DND-41 (cell line): ENCODE data around the gene GLS.

Source experiments
- CTCF ChIP-seq: IDR thresholded peaks from 2 replicates; pipeline ENCODE4 v1.5.1; 2012; ENCODE audit warnings: borderline replicate concordance, low read length, moderate library complexity, mild to moderate bottlenecking; ENCODE audit not compliant: poor library complexity, severe bottlenecking; ENCODE audit errors: extremely low read depth
- EZH2 ChIP-seq: IDR thresholded peaks from 3 replicates; pipeline ENCODE4 v1.6.1; 2012; ENCODE audit warnings: borderline replicate concordance, low read depth, mild to moderate bottlenecking, moderate library complexity, low read length, inconsistent platforms; ENCODE audit not compliant: severe bottlenecking

GRCh38 chr2:190840569-190841172 lies 40.0 kb upstream of the GLS start:
- TF ChIP-seq CTCF (no peak), EZH2 (no peak)
